PC-3 (cell line): Measurements from ENCODE around the gene LRCOL1. TPM values are rescaled to one million over a fixed set of nuclear protein-coding genes. Genes with fewer than 3 reads are reported as not detected.

Experiments
- ATAC-seq: fragments of 200-7000 bp; cut with Tn5 transposase; 2 replicates; pipeline ENCODE4 v1.9.1; 2020; ENCODE audit warnings: mild to moderate bottlenecking, moderate library complexity
- BruUV-seq: library from RNA; stranded (reverse); fragments of 400-500 nt; replicated peaks from 2 replicates; lab custom pipeline; 2021; lab: Mats Ljungman, UMichigan
- CTCF ChIA-PET: fragments of 300-600 bp; sonication (Branson Sonifier 250); formaldehyde crosslinking; loops from one replicate; lab custom pipeline; 2022; ENCODE audit warnings: antibody characterized with exemption; lab: Charles Lee
- POLR2A ChIA-PET: fragments of 300-600 bp; sonication (Branson Sonifier 250); formaldehyde crosslinking; loops from one replicate; lab custom pipeline; 2022; ENCODE audit warnings: antibody characterized with exemption; ENCODE audit not compliant: unreplicated experiment; lab: Charles Lee
- DNase-seq: peaks from one replicate; pipeline ENCODE4 v3.0.0-alpha.2; 2015
- H2AFZ ChIP-seq: fragments of 300-600 bp; sonication (generic); 2 replicates; pipeline ENCODE4 v1.6.0; 2016; ENCODE audit warnings: antibody characterized with exemption, low read length
- H3F3A ChIP-seq: fragments of 300-600 bp; sonication (generic); one replicate; pipeline ENCODE4 v1.6.0; 2017; ENCODE audit warnings: antibody characterized with exemption, low read length, control low read depth, mild to moderate bottlenecking; ENCODE audit not compliant: unreplicated experiment
- H3K27ac ChIP-seq: fragments of 300-600 bp; sonication (generic); 2 replicates; pipeline ENCODE4 v1.5.1; 2016; ENCODE audit warnings: mild to moderate bottlenecking, low read length
- H3K27me3 ChIP-seq: fragments of 300-600 bp; sonication (generic); 2 replicates; pipeline ENCODE4 v1.6.1; 2016; ENCODE audit warnings: low read length, mixed read lengths
- H3K36me3 ChIP-seq: fragments of 300-600 bp; sonication (generic); 2 replicates; pipeline ENCODE4 v1.6.1; 2016; ENCODE audit warnings: low read depth, mixed run types, low read length, mixed read lengths
- H3K4me1 ChIP-seq: fragments of 300-600 bp; sonication (generic); 2 replicates; pipeline ENCODE4 v1.5.1; 2016; ENCODE audit warnings: low read length; ENCODE audit not compliant: insufficient read depth
- H3K4me2 ChIP-seq: fragments of 300-600 bp; sonication (generic); 2 replicates; pipeline ENCODE4 v1.6.0; 2016; ENCODE audit warnings: low read length
- H3K4me3 ChIP-seq: fragments of 300-600 bp; sonication (generic); 2 replicates; pipeline ENCODE4 v1.5.1; 2016; ENCODE audit warnings: mild to moderate bottlenecking, low read length, mixed read lengths
- H3K79me2 ChIP-seq: fragments of 300-600 bp; sonication (generic); 2 replicates; pipeline ENCODE4 v1.6.1; 2017; ENCODE audit warnings: low read length, mixed read lengths
- H3K9ac ChIP-seq: fragments of 300-600 bp; sonication (generic); 2 replicates; pipeline ENCODE4 v1.6.0; 2016; ENCODE audit warnings: mild to moderate bottlenecking, low read length
- H3K9me2 ChIP-seq: fragments of 300-600 bp; sonication (generic); replicated peaks from 2 replicates; pipeline ENCODE4 v1.6.1; 2016; ENCODE audit warnings: mixed run types, low read length, mixed read lengths
- H3K9me3 ChIP-seq: fragments of 300-600 bp; sonication (generic); 2 replicates; pipeline ENCODE4 v1.6.1; 2016; ENCODE audit warnings: low read length, mixed read lengths
- H4K20me1 ChIP-seq: fragments of 300-600 bp; sonication (generic); 2 replicates; pipeline ENCODE4 v1.6.1; 2016; ENCODE audit warnings: low read length, mixed read lengths
- CTCF ChIP-seq: fragments of 300-600 bp; sonication (generic); conservative IDR thresholded peaks from 2 replicates; pipeline ENCODE4 v1.5.1; 2017; ENCODE audit warnings: antibody characterized with exemption, low read depth, mild to moderate bottlenecking, low read length
- EZH2 ChIP-seq: fragments of 300-600 bp; sonication (generic); IDR thresholded peaks from one replicate; pipeline ENCODE4 v1.6.1; 2017; ENCODE audit warnings: antibody characterized with exemption, mild to moderate bottlenecking, low read length; ENCODE audit not compliant: unreplicated experiment
- EZH2phosphoT487 ChIP-seq: fragments of 300-600 bp; sonication (generic); IDR thresholded peaks from 2 replicates; pipeline ENCODE4 v1.6.1; 2018; ENCODE audit warnings: mild to moderate bottlenecking, antibody characterized with exemption, low read length, borderline replicate concordance
- intact Hi-C: fragments of 100-400 bp; cut with micrococcal nuclease; formaldehyde crosslinking; loops from 2 replicates; pipeline ENCODE4 v1.9.0; 2023
- total RNA-seq: library from RNA; depleted of rRNA; stranded (reverse); fragments of >200 nt; gene quantifications from 2 replicates; pipeline ENCODE4 v1.2.3, GENCODE V29; 2014

Gene LRCOL1
- total RNA-seq, 1 experiment from 2014 or later = not detected

- POLR2A ChIA-PET = interaction anchor here (0.6 kb wide), 1 partner anchor 146 kb away, joined by 3 read pairs; no protein-coding TSS in a partner anchor
- BruUV-seq = no TSS peak
These were observed 50.6 kb downstream of the LRCOL1 start for GRCh38 chr12:132559652-132560363.

GRCh38 chr12:132558861-132559623 is 51.3 kb downstream of the LRCOL1 start:
- H3K79me2 ChIP-seq = peaks cover 39% of the 10 kb centered on the region
- peak overlapping the region; percentile 78 for H3K4me3 ChIP-seq
- H3K27me3 ChIP-seq = no peaks in the 10 kb centered on the region
- ATAC-seq = no peak
- H3K4me2 ChIP-seq = peak overlapping the region; percentile 91
- ChIA-PET CTCF (interaction anchor here (0.9 kb wide), 1 partner anchor 56 kb away, joined by 5 read pairs; no protein-coding TSS in a partner anchor), POLR2A (interaction anchor here (0.6 kb wide), 1 partner anchor 145 kb away, joined by 3 read pairs; no protein-coding TSS in a partner anchor)
- no TSS peak for BruUV-seq
- H3K9me2 ChIP-seq = no peaks in the 10 kb centered on the region
- TF ChIP-seq EZH2phosphoT487 (no peak), CTCF (no peak), EZH2 (no peak)
- H4K20me1 ChIP-seq = peaks cover 20% of the 10 kb centered on the region
- H3F3A ChIP-seq = no peaks in the 10 kb centered on the region
- 0 out of 2 replicates have a peak, but pooled peaks cover 4% of the 10 kb centered on the region for H3K4me1 ChIP-seq
- DNase-seq = no peak
- no peaks in the 10 kb centered on the region for H3K9me3 ChIP-seq
- no peak overlapping the region for H2AFZ ChIP-seq
- intact Hi-C loops = no loop called here
- H3K36me3 ChIP-seq = no peaks in the 10 kb centered on the region; the same call in 1 of the 2 replicates
- no peak overlapping the region for H3K27ac ChIP-seq
- peak overlapping the region; percentile 37; the same call in 1 of the 2 replicates for H3K9ac ChIP-seq

More at GRCh38 chr12:132559652-132560363, 50.6 kb downstream of the LRCOL1 start:
- Histone ChIP-seq H3K4me1 (0 out of 2 replicates have a peak, but pooled peaks cover 4% of the 10 kb centered on the region), H3K27ac (peak overlapping the region; percentile 46), H3K9me3 (no peaks in the 10 kb centered on the region), H3K9ac (peak overlapping the region; percentile 94), H3K4me3 (peak overlapping the region; percentile 96), H4K20me1 (peaks cover 23% of the 10 kb centered on the region), H3K9me2 (no peaks in the 10 kb centered on the region), H3K79me2 (peaks cover 43% of the 10 kb centered on the region), H3K36me3 (no peaks in the 10 kb centered on the region; the same call in none of the 2 replicates), H3F3A (no peaks in the 10 kb centered on the region), H2AFZ (peak overlapping the region; percentile 42), H3K27me3 (no peaks in the 10 kb centered on the region), H3K4me2 (peak overlapping the region; percentile 100)
- ATAC-seq (peak; percentile 72), DNase-seq (peak; percentile 73)
- intact Hi-C loops = loop anchor here (2.0 kb wide), 1 partner anchor 67 kb away; no protein-coding TSS in a partner anchor
- CTCF ChIA-PET = interaction anchor here (0.6 to 0.9 kb wide), 3 partner anchors 55 to 154 kb away, joined by 3 to 7 read pairs (median 5); no protein-coding TSS in a partner anchor
- TF ChIP-seq EZH2 (no peak), EZH2phosphoT487 (no peak), CTCF (no peak)
